H1 (cell line): ENCODE data around the gene CD44. TPM values are rescaled to one million over a fixed set of nuclear protein-coding genes. Genes with fewer than 3 reads are reported as not detected.

Experiments used
- CTBP2 ChIP-seq: IDR thresholded peaks from 2 replicates; pipeline ENCODE4 v1.7.0; 2011; ENCODE audit warnings: borderline replicate concordance, mild to moderate bottlenecking, moderate library complexity, mixed read lengths, low read length; ENCODE audit not compliant: insufficient read depth, insufficient read length
- NRF1 ChIP-seq: IDR thresholded peaks from 2 replicates; pipeline ENCODE4 v1.6.1; 2011; ENCODE audit warnings: mild to moderate bottlenecking, low read depth, low read length, improper control_type of control experiment
- SIRT6 ChIP-seq: IDR thresholded peaks from one replicate; pipeline ENCODE4 v1.7.1; 2012; ENCODE audit warnings: low read length, inconsistent platforms
- SUZ12 ChIP-seq: fragments of 200-600 bp; sonication (generic); IDR thresholded peaks from 2 replicates; pipeline ENCODE4 v1.6.1; 2012; ENCODE audit warnings: mild to moderate bottlenecking, inconsistent platforms, low read length, moderate library complexity, mixed read lengths
- TAF7 ChIP-seq: optimal IDR thresholded peaks from 2 replicates; pipeline ENCODE3; 2011; ENCODE audit warnings: low read depth, mild to moderate bottlenecking, inconsistent platforms, low read length, moderate library complexity, borderline replicate concordance
- polyA plus RNA-seq, 7 experiments: library from polyadenylated mRNA; depleted of rRNA in 3 of 7; stranded (reverse) in 5 of 7; unstranded in 2 of 7; fragments of >200 nt in 5 of 7; fragments of 200-250 nt in 2 of 7; gene quantifications; 1 replicate in 5 of 7; 2 replicates in 1 of 7; 4 replicates in 1 of 7; pipeline versions ENCODE4 v1.2.1 to v1.2.3, GENCODE V29; 2011 to 2013; ENCODE audit warnings: missing spikeins in 2 of 7, mixed read lengths in 2 of 7
- total RNA-seq: library from RNA; stranded (reverse); fragmentation: NEBNext Ultra II Directional; extraction: Animal tissue kit (Norgen Biotek cat#: 25700); gene quantifications from 2 replicates; pipeline ENCODE4 v1.2.1, GENCODE V29; 2021

CD44 gene
- total and polyA plus RNA-seq, 2 of the 8 experiments (the other 6 are each of a cell fraction or from before 2014, with no cell fraction given) = 11.8 to 13.7 TPM

DNA sequence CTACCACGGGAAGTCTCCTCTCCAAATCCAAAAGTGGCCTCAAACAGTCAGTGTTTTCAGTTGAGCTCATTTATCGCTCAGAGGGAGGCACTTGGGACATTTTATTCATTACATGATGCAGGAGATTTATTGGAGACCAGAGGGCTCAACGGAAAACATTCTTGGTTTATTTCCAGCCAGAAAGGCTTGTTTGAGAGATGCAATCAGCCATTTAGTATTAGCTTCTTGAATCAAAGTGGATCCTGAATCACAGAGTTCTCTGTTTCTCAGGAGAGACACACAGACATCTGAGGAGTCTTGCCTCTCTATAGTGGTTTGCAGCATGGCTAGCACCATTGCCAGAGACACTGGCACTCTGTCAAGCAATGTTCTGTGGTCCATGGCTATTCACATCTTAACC, 31.5 kb downstream of the CD44 start (continued):
- TF ChIP-seq SUZ12 (no peak), TAF7 (no peak), SIRT6 (no peak), CTBP2 (no peak), NRF1 (no peak)
